WTC11 (cell line): ENCODE measurements around the gene MYOG. TPM values are rescaled to one million over a fixed set of nuclear protein-coding genes. Genes with fewer than 3 reads are reported as not detected.

Experiments used
- ATAC-seq: fragments of 200-7000 bp; cut with Tn5 transposase; 2 replicates; pipeline ENCODE4 v1.10.0; 2021; ENCODE audit warnings: mild to moderate bottlenecking, moderate library complexity
- CTCF ChIA-PET: fragments of 300-600 bp; sonication (Branson Sonifier 250); formaldehyde crosslinking; loops from one replicate; lab custom pipeline; 2021; ENCODE audit warnings: antibody characterized with exemption; lab: Charles Lee
- POLR2A ChIA-PET: fragments of 350-600 bp; sonication (Branson Sonifier 250); formaldehyde crosslinking; loops from one replicate; lab custom pipeline; 2021; ENCODE audit warnings: antibody characterized with exemption; lab: Charles Lee
- DNase-seq: peaks from one replicate; pipeline ENCODE4 v3.0.0; 2021; ENCODE audit warnings: low spot score
- H3K27ac Mint-ChIP-seq: 2 replicates; pipeline ENCODE4 v1.8.0; 2021; ENCODE audit warnings: mixed read lengths
- H3K27me3 Mint-ChIP-seq: 2 replicates; pipeline ENCODE4 v1.8.0; 2021; ENCODE audit warnings: low read depth, mild to moderate bottlenecking, moderate library complexity, mixed read lengths
- H3K36me3 Mint-ChIP-seq: 2 replicates; pipeline ENCODE4 v1.8.0; 2021; ENCODE audit warnings: mixed read lengths
- H3K4me1 Mint-ChIP-seq: 2 replicates; pipeline ENCODE4 v1.8.0; 2022; ENCODE audit warnings: mixed read lengths
- H3K4me3 Mint-ChIP-seq: 2 replicates; pipeline ENCODE4 v1.8.0; 2021; ENCODE audit warnings: mild to moderate bottlenecking, moderate library complexity, mixed read lengths
- H3K9me3 Mint-ChIP-seq: 2 replicates; pipeline ENCODE4 v1.8.0; 2021; ENCODE audit warnings: mixed read lengths
- ATF1 ChIP-seq: sonication (generic); formaldehyde crosslinking; IDR thresholded peaks from 2 replicates; pipeline ENCODE4 v1.8.1; 2023; ENCODE audit warnings: mild to moderate bottlenecking, moderate library complexity, missing genetic modification reagents
- ATF6 ChIP-seq: sonication (generic); formaldehyde crosslinking; IDR thresholded peaks from 2 replicates; pipeline ENCODE4 v1.8.1; 2023; ENCODE audit warnings: mild to moderate bottlenecking, missing genetic modification reagents
- CDX4 ChIP-seq: fragments of 250-450 bp; sonication (Bioruptor Pico); IDR thresholded peaks from 2 replicates; pipeline ENCODE4 v1.9.0; 2021; ENCODE audit warnings: moderate library complexity, mild to moderate bottlenecking, inconsistent platforms, borderline replicate concordance
- E2F1 ChIP-seq: sonication (generic); formaldehyde crosslinking; IDR thresholded peaks from 2 replicates; pipeline ENCODE4 v1.8.0; 2022; ENCODE audit warnings: mild to moderate bottlenecking, missing genetic modification reagents
- EMX1 ChIP-seq: fragments of 250-450 bp; sonication (Bioruptor Pico); IDR thresholded peaks from 2 replicates; pipeline ENCODE4 v1.8.0; 2021; ENCODE audit warnings: mild to moderate bottlenecking
- IRF1 ChIP-seq: sonication (generic); formaldehyde crosslinking; IDR thresholded peaks from 2 replicates; pipeline ENCODE4 v1.8.0; 2023; ENCODE audit warnings: missing genetic modification reagents
- JUN ChIP-seq: sonication (generic); formaldehyde crosslinking; IDR thresholded peaks from 2 replicates; pipeline ENCODE4 v1.8.0; 2023; ENCODE audit warnings: mild to moderate bottlenecking, missing genetic modification reagents
- MYBL2 ChIP-seq: sonication (generic); formaldehyde crosslinking; IDR thresholded peaks from 2 replicates; pipeline ENCODE4 v1.8.1; 2023; ENCODE audit warnings: mild to moderate bottlenecking, moderate library complexity, missing genetic modification reagents
- NFE2L1 ChIP-seq: sonication (generic); formaldehyde crosslinking; IDR thresholded peaks from 2 replicates; pipeline ENCODE4 v1.8.1; 2023; ENCODE audit warnings: missing genetic modification reagents
- NR2C2 ChIP-seq: sonication (generic); formaldehyde crosslinking; IDR thresholded peaks from 2 replicates; pipeline ENCODE4 v1.8.0; 2022; ENCODE audit warnings: mild to moderate bottlenecking, missing genetic modification reagents
- SMAD3 ChIP-seq: sonication (generic); formaldehyde crosslinking; IDR thresholded peaks from 2 replicates; pipeline ENCODE4 v1.8.0; 2022; ENCODE audit warnings: missing genetic modification reagents, mild to moderate bottlenecking, borderline replicate concordance
- TEAD1 ChIP-seq: sonication (generic); formaldehyde crosslinking; IDR thresholded peaks from 2 replicates; pipeline ENCODE4 v1.8.0; 2022; ENCODE audit warnings: mild to moderate bottlenecking, missing genetic modification reagents
- TEAD4 ChIP-seq: sonication (generic); formaldehyde crosslinking; IDR thresholded peaks from 2 replicates; pipeline ENCODE4 v1.8.0; 2022; ENCODE audit warnings: mild to moderate bottlenecking, missing genetic modification reagents
- TP53 ChIP-seq: sonication (generic); formaldehyde crosslinking; IDR thresholded peaks from 2 replicates; pipeline ENCODE4 v1.8.1; 2023; ENCODE audit warnings: mild to moderate bottlenecking, missing genetic modification reagents
- USF1 ChIP-seq: sonication (generic); formaldehyde crosslinking; IDR thresholded peaks from 2 replicates; pipeline ENCODE4 v1.8.0; 2022; ENCODE audit warnings: mild to moderate bottlenecking, missing genetic modification reagents
- ZNF396 ChIP-seq: fragments of 250-450 bp; sonication (Bioruptor Pico); IDR thresholded peaks from 2 replicates; pipeline ENCODE4 v1.8.0; 2021; ENCODE audit warnings: mild to moderate bottlenecking, moderate library complexity, borderline replicate concordance
- ZNF532 ChIP-seq: fragments of 250-450 bp; sonication (Bioruptor Pico); IDR thresholded peaks from 2 replicates; pipeline ENCODE4 v1.9.0; 2021; ENCODE audit warnings: mild to moderate bottlenecking, borderline replicate concordance
- ZNF671 ChIP-seq: fragments of 250-450 bp; sonication (Bioruptor Pico); IDR thresholded peaks from 2 replicates; pipeline ENCODE4 v1.8.0; 2021; ENCODE audit warnings: mild to moderate bottlenecking
- total RNA-seq: library from RNA; stranded (reverse); gene quantifications from 3 replicates; pipeline ENCODE4 v1.2.3, GENCODE V29; 2021

Gene MYOG
- total RNA-seq, 1 experiment from 2014 or later: not detected

- peaks cover 27% of the 10 kb centered on the region for H3K36me3 Mint-ChIP-seq
- TF ChIP-seq IRF1 (CRISPR knock-in tag): no peak
- no peak for TF ChIP-seq NR2C2 (CRISPR knock-in tag)
- no peak for TF ChIP-seq E2F1 (CRISPR knock-in tag)
- no peak for TF ChIP-seq CDX4
- TF ChIP-seq TEAD1 (CRISPR knock-in tag): no peak
- no peak for TF ChIP-seq MYBL2 (CRISPR knock-in tag)
- peaks cover 30% of the 10 kb centered on the region for H3K4me1 Mint-ChIP-seq
- DNase-seq (no peak), ATAC-seq (no peak)
- ChIA-PET POLR2A (no interaction called here), CTCF (interaction anchor here (0.6 to 8.9 kb wide), 6 partner anchors 9 to 224 kb away, joined by 3 to 412 read pairs (median 4); partner anchors contain the start of gene ADORA1)
- H3K27ac Mint-ChIP-seq: no peak overlapping the region
- no peaks in the 10 kb centered on the region; the same call in 1 of the 2 replicates for H3K27me3 Mint-ChIP-seq
- H3K9me3 Mint-ChIP-seq: no peaks in the 10 kb centered on the region
- H3K4me3 Mint-ChIP-seq: no peak overlapping the region
Measured at GRCh38 chr1:203043830-203044545, 41.8 kb downstream of the MYOG start.

- Mint-ChIP-seq H3K4me3 (no peak overlapping the region), H3K4me1 (peaks cover 14% of the 10 kb centered on the region), H3K27ac (no peak overlapping the region), H3K27me3 (no peaks in the 10 kb centered on the region; the same call in 1 of the 2 replicates), H3K36me3 (peaks cover 19% of the 10 kb centered on the region), H3K9me3 (no peaks in the 10 kb centered on the region)
- ChIA-PET POLR2A (no interaction called here), CTCF (interaction anchor here (0.6 to 8.9 kb wide), 12 partner anchors 12 to 226 kb away, joined by 4 to 412 read pairs (median 78); partner anchors contain the start of gene MYOG)
- ATAC-seq: no peak
- no peak for TF ChIP-seq TEAD1 (CRISPR knock-in tag)
- TF ChIP-seq TP53 (CRISPR knock-in tag): no peak
- no peak for TF ChIP-seq EMX1 (CRISPR knock-in tag)
- no peak for TF ChIP-seq ATF1 (CRISPR knock-in tag)
- no peak for TF ChIP-seq NFE2L1 (CRISPR knock-in tag)
- TF ChIP-seq TEAD4: no peak
- no peak for TF ChIP-seq ZNF671
- TF ChIP-seq CDX4: no peak
- no peak for TF ChIP-seq NR2C2 (CRISPR knock-in tag)
- no peak for DNase-seq
Measured at GRCh38 chr1:203041351-203041932, 44.4 kb downstream of the MYOG start.

- H3K27me3 Mint-ChIP-seq: no peaks in the 10 kb centered on the region; the same call in 1 of the 2 replicates
- TF ChIP-seq SMAD3 (CRISPR knock-in tag) (no peak), JUN (CRISPR knock-in tag) (no peak), ZNF532 (CRISPR knock-in tag) (no peak), USF1 (CRISPR knock-in tag) (no peak), TEAD1 (CRISPR knock-in tag) (no peak), ATF6 (no peak), ZNF396 (no peak)
Measured at GRCh38 chr1:203040513-203041275, 45.1 kb downstream of the MYOG start.

More at GRCh38 chr1:203040513-203041275, 45.1 kb downstream of the MYOG start:
- ATAC-seq (no peak), DNase-seq (no peak)
- Mint-ChIP-seq H3K4me3 (no peak overlapping the region), H3K27ac (no peak overlapping the region), H3K4me1 (peaks cover 19% of the 10 kb centered on the region), H3K36me3 (peaks cover 16% of the 10 kb centered on the region), H3K9me3 (no peaks in the 10 kb centered on the region)
- ChIA-PET POLR2A (interaction anchor here (0.6 to 1.4 kb wide), 5 partner anchors 8 to 227 kb away, joined by 3 to 5 read pairs (median 3); no protein-coding TSS in a partner anchor), CTCF (interaction anchor here (0.5 to 8.9 kb wide), 89 partner anchors 12 to 1693 kb away, joined by 3 to 412 read pairs (median 6); partner anchors contain the start of genes ADORA1, BTG2, CHI3L1 and MYBPH)
